ENCODE results near the gene SLC35F3.

DNA sequence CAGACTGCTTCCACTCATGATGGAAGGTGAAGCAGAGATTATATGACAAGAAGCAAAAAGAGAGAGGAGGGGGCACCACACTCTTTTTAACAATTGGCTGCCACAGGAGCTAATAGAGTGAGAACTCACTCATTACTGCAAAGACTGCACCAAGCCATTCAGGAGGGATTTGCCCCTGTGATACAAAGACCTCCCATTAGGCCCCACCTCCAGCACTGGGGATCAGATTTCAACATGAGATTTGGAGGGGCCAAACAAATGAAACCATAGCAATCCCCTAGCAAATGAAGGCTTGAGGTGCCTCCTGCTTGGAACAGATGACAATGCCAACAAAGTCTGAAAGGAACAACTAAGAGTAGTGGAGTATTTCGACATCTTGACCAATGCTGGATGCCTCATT, 346.3 kb downstream of the SLC35F3 start:
- TF ChIP-seq CTCF (optimal IDR thresholded peaks at IDR 0.05 in 1 of 3, IDR thresholded peaks at IDR 0.05 in 1 of 3, conservative IDR thresholded peaks at IDR 0.05 in 1 of 3; ENCODE audit: extremely low read depth in 1 of 3, insufficient read depth in 2 of 3, low read length in 3 of 3) (no peak), EZH2 (IDR thresholded peaks at IDR 0.05; ENCODE audit: low read length) (no peak)
